OCI-LY3 (cell line): ENCODE measurements around the gene MUSK.

ENCODE experiments used
- CTCF ChIP-seq: fragments of 200-600, 300-600 bp; sonication (generic); IDR thresholded peaks from 2 replicates; pipeline ENCODE4 v1.5.1; 2014; ENCODE audit warnings: antibody characterized with exemption, low read length, low read depth
- EZH2phosphoT487 ChIP-seq: fragments of 200-600 bp; shearing (Covaris generic); IDR thresholded peaks from 2 replicates; pipeline ENCODE4 v1.6.1; 2018; ENCODE audit warnings: antibody characterized with exemption, mixed run types, low read depth

DNA sequence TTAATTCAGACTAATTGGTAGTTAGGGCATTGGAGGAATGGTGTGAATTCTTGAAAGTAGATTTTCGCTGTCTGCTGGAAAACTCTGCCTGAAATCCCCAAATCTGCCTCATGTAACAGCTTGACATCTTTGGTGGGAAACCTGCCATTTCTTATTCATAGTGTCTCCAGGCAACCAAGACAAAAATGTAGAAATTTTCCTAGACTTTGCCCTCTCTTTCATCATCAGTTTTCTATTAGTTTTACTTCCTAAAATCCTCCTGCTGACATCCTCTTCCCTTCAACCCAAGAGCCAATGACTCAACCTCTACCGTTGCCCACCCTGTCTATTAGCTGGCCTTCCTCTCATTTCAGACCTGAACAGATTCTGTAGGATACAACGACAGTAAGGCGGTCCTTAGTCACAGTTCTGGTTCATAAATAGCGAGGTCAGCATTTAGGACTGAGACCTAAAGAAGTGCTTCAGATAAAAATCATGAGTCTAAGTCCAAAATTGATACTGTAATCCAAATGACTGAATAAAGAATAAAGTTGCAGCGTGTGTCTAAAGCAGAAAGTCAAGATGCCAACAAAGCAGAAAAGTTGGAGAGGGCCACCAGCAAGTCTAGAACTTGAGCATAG, 133.9 kb downstream of the MUSK start:
- TF ChIP-seq EZH2phosphoT487 (no peak), CTCF (no peak)
